Tongue (tissue), 2 donors: ENCODE data around the gene FZD8. TPM values are rescaled to one million over a fixed set of nuclear protein-coding genes. Genes with fewer than 3 reads are reported as not detected.
"Not testable (repeated sequence)": the region's sequence is repeated elsewhere in the genome, so short reads cannot be mapped to it uniquely, and the experiment has no call there.

Experiments
- DNase-seq: peaks from one replicate; pipeline ENCODE4 v3.0.0-alpha.2; 2015
- total RNA-seq: library from RNA; depleted of rRNA; stranded (reverse); fragments of >200 nt; gene quantifications from one replicate; pipeline ENCODE4 v1.2.3, GENCODE V29; 2014

The FZD8 gene, protein sequence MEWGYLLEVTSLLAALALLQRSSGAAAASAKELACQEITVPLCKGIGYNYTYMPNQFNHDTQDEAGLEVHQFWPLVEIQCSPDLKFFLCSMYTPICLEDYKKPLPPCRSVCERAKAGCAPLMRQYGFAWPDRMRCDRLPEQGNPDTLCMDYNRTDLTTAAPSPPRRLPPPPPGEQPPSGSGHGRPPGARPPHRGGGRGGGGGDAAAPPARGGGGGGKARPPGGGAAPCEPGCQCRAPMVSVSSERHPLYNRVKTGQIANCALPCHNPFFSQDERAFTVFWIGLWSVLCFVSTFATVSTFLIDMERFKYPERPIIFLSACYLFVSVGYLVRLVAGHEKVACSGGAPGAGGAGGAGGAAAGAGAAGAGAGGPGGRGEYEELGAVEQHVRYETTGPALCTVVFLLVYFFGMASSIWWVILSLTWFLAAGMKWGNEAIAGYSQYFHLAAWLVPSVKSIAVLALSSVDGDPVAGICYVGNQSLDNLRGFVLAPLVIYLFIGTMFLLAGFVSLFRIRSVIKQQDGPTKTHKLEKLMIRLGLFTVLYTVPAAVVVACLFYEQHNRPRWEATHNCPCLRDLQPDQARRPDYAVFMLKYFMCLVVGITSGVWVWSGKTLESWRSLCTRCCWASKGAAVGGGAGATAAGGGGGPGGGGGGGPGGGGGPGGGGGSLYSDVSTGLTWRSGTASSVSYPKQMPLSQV
- total RNA-seq, result 23.8 TPM

DNA sequence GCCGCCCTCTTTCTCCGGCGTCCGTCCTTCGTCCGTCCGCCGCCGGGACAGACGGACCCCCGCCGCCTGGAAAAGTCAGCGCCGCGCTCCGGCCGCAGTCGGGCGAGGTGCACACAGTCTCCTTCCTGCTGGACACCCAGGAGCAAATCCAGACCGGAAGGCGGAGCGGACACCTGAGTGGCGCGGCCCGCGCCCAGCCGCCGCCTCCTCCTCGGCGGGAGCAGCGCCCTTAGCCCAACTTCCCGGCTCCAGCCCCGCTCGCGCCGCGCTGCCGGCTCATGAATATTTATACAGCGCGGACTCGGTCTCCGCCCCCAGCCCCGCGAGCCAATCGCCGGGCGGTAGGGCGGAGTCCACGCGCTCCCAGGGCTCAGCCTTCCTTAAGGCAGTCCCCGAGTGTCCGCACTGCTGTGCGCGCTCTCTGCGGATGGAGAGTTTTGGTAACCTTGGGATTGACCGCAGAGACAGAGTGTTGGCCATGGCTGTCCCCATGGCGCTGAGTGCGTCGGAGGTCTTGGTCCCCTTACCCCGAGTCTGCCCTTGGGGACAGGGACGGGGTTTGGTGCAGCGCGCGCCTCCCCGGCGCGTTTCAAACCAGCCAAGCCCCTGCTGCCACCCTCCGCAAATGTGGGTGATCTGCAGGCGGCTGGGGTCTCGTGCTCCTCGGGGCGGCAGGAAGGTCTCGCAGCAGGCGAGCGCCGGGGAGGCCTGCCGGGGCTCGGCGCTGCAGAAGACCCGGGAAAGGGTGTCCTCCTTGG lies at the start of gene FZD8:
Gene FZD8 (minus strand): TSS at position 262 of the 758 bp plus-strand sequence. CDS start 867 bp downstream, outside the sequence.
- peak; percentile 98 for DNase-seq

DNA sequence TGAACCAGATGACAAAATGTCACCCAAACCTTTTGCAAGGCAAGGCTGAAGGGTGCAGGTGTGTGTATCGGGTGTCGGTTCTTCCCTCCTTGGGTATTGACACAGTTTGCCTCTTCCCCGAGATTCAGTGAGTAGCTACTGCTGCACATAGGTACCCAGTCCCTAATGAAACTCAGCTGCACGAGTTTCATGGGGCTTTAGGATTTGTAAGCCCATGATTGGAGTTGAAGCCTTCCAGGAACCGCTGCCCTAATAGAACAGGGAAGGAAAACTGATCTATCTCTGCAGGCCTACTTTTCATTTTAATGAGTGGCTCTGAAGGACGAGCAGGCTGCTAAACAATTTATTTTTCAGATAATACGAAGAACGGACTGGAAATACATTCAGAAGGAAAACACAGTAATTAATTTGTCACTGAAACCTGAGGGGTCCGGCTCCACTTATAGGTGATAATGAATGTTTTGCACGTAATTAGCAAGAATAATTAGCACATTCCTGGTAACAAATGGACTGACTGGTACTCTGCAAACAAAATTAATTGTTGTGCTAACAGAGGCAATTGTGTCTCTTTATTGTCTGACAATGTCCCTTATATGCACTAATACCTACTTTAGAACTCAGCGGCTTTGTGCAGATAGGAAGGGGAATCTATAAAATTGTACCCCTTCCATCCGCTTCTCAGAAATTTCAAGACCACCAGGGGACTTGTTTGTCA lies 49.6 kb upstream of the FZD8 start:
- no peak for DNase-seq

DNA sequence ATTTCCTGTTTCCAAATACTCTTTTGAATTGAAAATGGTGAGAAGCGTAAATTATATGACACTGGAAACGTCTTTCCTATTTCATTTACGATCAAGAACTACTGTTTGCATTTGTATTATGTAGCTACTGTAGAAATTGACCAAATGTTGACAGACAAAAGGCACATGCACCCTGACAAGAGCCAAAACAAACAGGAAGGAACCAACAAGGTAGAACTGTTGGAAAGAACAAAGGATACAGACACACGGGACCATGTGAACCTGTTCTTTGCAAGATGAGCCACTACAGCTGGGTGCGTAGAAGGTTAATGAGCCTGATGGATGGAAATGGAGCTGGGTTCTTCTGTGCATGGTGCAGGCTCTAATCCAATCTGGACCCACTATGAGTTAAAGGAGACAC lies 48.4 kb upstream of the FZD8 start:
- DNase-seq, result peak; percentile 29

DNA sequence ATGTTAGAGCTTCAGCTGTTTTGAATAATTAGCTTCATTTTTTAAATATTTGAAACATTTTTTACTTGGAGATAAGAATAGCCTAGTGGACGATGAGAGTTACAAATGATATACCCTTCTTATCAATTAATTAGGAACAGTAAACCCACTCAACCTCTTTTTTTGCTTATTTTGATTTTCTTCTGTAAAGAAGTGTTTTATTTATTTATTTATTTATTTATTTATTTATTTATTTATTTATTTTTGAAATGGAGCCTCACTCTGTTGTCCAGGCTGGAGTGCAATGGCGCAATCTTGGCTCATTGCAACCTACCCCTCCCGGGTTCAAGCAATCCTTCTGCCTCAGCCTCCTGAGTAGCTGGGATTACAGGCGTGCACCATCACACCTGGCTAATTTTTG lies 43.8 kb upstream of the FZD8 start:
- not testable (repeated sequence) for DNase-seq

DNA sequence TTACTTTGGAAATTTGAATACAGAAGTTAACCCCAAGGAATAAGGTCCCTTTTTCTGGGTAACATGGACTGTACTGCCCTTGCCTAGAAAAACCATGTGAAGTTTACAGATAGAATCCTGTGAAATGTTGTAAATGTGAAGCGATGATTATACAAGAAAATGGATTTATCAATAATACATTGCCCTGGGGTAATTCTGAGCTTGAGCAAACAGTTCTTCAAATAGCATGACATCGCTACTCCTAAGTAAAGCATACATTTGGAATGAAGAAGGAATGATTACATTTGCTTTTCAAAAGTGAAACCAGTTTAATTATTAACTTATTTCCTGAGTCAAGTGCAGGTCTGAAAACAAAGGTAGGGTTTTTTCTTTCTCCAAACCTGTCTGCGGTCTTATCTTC lies 43.3 kb upstream of the FZD8 start:
- no peak for DNase-seq

DNA sequence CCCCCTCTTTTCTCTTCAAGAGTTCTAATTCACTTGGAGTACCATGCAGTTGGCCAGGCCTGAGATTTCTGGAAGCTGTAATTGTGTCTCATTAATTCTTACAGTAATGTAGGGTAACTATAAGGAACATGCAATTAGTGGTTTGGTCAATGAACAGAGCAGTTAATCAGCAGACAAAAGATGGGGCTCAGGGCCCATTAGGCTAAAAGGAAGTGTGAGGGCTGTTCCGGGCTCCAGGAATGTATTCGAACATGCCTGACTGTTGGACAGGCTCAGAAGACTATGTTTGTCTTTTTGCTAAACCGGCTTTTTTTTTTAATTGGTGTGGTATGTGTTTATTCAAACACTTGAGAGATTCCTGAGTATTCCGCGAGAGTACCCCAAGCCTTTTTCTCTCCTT lies 42.5 kb upstream of the FZD8 start:
- no peak for DNase-seq

DNA sequence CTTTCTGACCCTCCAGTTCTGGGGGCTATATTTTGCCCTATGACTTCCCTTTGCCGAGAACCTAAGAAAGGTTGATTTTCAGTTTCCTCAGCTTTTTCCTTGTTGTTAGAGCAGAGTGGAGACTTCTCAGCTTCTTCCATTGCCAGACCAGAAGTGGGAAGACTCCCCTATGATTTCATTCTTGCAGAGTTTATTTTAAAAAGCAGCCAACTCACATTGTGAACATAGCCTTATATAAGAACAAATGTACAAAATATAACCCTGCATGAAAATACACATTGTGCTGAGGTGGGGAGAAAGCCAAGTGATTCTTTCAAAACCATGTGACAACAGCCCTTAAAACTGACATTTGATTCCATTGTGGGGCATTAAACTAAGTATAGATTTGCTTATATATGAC lies 33.8 kb upstream of the FZD8 start:
- DNase-seq, result peak; percentile 45

DNA sequence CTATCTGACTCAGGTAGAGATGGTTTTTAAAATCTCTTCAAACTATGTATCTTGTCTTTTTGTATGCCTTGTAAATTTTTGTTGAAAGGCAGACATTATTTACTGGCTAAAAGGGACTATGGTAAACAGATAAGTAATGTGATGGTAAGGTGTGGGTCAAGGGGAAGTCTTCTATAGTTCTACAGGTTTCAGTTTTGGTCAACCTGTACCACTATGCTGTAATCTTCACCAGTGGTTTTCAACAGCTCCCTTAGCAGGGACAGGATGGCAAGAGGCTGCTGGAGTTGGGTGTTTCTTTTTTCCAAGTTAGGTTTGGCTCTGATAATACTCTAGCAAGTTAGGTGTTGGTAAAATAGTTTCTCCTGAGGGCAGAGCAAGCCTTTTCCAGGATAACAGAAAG lies 32.7 kb upstream of the FZD8 start:
- no peak for DNase-seq

DNA sequence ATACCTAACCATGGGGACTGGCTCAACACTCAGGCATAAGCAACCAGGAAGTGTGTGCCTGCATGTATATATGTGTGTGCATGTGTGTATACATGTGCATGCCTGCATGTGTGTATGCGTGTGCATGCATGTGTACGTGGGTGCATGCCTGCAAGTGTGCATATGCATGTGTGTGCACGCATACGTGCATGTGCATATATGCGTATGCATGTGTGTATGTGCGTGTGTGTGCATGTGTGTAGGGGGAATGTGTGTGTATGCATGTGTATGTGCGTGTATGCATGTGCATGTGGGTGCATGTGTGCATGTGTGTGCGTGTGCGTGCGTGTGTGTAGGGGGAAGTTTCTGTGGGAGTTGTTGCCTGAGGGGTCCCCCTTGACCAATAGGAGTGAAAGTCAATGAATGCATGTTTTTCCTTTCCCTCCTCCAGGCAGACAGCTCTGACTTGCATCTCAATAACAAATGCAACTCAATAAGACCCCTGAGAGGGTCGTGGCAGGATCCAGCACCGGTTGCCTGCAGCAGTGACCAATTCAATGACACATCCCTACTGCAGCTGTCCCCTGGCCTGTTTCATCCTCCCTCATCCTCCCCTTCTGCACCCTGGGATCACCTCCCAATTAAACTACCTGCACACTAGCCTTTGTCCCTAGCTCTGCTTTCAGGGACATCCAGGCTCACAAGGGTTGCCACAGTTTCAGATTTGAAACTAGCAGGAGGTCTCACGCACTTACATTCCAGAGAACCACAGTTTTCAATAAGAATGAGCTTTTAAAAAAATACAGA lies 27.0 kb upstream of the FZD8 start:
- no peak for DNase-seq

DNA sequence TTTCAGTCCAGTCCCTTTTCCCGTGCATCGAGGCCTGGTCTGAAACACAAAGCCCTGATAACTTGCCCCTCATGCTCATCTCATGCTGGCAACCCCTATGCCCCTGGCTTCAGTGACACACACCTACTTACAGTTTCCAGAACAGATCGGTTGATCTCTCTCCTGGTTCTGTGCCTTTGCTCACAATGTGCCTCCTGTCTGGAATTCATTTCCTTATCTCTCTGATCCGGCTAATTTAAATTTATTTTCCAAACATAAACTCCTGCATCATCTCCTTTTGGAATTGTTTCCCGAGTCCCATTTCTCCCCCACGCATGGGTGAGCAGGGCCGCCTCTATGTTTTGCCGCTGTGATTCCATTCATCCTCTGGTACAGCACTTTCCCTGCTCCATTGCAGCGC lies 25.9 kb upstream of the FZD8 start:
- no peak for DNase-seq

DNA sequence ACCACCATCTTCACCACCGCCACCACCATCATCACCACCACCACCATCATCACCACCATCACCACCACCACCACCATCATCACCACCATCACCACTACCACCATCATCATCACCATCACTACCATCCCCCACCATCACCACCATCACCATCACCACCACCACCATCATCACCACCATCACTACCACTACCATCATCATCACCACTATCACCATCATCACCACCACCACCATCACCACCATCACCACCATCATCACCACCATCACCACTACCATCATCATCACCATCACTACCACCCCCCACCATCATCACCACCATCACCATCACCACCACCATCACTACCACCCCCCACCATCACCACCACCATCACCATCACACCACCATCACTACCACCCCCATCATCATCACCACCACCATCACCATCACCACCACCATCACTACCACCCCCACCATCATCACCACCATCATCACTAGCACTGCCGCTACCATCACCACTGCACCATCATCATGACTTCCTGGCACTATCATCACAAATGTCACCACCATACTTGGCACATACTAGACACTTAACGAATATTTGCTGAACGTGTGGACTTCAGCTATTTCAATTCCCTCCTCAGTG lies 25.3 kb upstream of the FZD8 start:
- DNase-seq, result no peak

DNA sequence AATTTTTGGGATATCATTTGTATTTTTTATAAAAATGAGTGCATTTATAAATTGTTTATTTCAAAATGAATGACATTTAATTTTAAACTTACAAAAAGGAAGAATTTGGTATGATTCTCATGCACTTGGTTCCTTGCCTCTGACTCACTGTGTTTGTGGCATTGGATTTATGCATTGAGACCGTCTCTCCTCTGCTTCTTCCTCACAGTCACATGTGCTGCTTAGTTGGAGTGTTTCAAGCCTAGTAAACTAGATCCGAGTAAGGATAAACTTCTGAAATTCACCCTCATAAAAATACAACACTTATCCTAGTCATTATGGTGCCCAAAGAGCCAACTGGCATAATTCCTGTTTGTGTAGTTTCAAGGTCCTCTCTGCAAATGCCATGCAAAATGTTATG lies 19.1 kb upstream of the FZD8 start:
- no peak for DNase-seq

DNA sequence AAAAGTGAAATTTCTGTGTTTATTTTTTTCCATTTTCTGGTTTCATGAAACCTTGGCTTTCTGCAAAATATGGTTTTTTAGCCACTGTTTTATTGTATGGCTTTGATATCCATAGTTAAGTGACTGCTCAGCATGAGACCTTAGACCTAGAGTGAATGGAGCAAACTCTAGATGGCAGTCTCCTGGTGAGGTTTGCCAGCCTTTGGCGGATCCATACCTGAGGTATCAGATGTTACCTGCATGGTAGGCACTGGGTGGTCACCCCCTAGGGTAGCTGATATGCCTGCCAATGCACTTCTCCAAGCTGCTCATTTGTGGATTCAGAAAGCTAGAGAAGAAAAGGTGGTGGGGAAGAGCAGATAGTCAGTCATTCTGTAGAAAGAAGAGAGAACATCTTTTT lies 17.4 kb upstream of the FZD8 start:
- no peak for DNase-seq

DNA sequence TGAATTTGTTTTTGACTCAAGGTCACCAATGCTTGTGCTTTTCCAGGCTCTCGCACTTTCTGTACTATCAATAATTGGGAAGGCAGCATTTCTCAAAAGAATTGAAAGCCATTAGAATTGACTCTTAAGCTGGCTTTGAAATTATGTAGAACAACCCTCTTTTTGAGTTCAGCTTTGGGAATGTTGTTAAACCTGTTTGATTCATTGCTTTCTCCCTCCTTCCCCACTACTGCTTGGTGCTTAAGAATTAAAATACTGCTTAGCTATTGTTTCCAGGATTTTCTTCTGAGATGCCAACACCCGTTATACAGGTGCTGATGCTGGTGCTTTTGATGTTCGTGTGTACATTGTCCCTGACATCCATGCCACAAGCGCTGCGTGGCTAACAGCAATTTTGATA lies 15.5 kb upstream of the FZD8 start:
- no peak for DNase-seq

DNA sequence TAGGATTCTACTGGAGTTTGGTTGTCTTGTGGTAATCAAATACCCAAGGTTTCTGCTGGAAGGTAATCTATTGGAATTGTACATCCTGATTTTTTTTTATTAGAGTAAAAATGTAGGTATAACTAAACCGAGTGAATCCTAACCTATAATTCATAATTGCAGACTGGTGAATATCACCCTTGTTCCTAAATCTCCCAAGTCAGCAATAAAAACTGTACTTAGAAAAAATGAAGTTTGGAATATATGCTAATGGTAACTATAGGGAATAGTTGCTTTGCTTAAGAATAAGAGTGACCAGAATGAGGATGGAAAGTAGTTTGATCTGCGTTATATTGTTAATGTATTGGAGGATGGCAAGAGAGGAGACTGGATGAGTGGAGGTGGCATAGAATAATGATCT lies 10.7 kb upstream of the FZD8 start:
- no peak for DNase-seq

DNA sequence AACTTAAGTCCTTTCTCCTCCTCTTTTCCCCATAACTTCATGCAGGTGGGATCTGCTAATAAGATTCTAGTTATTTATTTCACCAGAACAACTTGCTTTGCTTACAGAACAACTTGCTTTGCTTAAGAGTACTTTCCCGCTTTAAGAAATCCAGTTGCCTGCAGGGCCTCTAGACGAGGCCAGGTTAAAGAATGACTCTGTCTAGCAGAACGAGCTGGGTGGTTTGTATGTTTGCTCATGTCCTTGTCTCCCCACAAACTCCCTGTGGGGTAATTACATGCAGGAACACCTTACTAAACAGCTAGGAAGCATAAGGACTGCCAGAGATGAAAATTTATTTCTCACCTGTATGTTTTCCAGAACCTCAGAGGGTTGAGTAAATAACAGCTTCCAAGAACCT lies 8.8 kb upstream of the FZD8 start:
- DNase-seq, result no peak

DNA sequence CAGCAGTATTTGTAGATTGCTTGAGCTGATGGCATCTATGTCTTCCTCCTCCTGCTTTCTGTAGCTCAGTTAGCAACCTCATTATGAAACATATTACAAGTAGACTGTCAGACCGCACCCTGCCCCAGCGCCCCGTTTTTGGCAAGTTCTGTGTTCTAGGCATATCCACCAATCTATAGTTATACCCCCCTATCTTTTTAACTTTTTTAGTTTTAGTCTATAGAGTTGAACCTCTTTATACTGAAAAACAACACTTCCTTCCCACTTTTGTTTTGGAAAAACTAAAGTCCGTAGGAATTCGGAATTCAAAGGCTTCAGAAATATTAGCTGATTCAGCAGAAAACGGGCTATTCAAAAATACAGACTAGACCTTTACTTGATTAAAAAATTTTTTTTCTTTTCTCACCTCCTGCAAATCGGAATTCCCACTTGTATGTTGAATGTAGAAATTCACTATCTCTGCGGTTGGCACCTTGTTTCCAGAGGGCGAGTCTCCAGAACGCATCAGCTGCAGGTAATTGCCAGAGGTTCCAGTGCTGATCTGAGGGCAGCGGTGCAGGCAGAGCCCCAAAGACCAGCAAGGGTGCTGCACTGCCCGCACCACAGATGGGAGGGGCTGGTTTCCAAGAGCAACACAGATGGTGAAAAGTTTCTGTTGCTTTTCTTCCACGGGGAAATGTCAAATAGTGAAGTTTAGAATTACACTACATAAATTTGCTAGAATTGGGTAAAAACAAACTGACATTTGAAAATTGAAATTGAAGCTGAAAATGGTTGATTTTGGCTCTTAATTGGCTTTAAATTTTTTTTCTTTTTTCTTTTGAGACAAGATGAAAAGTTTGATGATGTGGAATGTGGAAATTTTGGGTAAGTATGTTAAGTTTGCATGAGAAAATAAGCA lies 2.2 kb upstream of the FZD8 start:
- DNase-seq, result peak; percentile 59

DNA sequence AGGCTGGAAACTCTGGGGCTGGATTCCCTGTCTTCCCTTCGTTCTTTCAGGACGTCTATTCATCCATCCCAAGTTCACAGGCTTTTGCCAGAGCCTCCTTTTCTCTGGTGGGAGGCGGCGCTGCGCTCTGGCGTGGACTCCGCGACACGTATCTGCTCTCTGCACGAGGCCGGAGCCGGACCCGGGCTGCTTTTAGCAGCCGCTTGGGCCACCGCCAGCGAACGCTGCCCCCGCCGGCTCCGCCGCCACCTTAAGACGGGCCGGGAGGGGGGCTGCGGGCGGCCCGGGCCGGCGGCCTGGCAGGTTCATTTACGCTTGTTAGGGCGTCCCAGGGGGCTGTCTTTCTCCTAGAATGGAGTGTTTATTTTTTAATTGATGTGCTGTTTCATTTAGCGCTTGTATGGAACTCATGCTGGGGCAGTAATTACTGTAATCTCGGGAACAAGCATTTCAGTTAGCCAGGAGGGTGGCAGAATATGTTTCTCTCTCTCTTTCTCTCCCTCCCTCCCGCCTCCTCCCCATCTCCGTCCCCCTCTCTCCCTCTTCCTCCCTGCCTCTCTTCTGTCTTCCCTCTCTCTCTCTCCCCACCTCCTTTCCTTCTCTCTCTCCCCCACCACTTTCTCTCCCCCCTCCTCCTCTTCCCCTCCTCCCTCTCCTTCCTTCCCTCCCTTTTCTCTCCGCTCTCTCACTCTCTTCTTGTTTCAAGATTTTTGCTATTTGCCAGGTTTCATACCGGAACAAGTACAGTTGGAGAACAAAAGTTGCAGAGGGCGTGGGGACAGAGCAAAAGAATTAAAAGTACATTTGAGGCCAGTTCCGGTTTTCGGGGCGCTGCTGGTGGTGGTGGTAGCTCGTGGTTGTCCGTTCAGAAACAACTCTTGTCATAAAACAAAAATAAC lies 1.3 kb upstream of the FZD8 start:
- peak; percentile 90 for DNase-seq

DNA sequence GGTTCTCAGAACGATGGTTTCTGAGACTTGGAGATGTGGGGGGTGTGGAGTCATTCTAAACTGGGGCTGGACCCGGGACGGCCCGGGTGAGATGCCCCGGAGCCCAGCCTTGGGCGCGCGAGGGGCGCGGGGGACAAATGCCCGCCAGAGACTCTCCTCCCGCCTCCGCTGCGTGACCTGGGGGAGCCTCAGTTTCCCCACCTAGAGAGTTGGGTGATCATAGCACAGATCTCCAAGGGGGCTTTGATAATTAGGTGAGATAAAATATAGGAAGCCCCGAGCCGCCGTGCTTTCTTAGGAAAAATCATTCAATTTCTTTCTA lies 658 bp upstream of the FZD8 start:
- DNase-seq, result no peak
